ENCODE data around the gene EIF1.
A peak's percentile ranks its signal among the peaks of the same experiment; 100 is the strongest.

The EIF1 gene

DNA sequence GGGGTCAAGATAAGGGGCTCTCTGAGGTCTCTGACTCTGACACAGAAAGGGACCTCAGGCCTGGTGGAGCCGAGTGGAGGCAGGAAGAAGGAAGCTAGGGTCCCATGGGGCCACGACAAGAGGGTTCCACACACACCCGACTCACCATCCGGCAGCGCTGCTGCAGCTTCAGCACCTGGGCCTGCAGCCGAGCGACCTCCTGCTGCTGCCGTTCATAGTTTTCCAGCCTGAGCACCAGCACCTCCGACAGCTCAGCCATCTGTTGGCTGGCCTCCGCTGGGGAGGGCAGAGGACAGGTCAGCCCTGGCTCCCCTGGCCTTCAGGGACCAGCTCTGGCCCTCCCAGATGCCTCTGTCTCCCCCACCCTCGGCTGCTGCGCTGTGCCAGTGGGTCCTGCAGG, 39.4 kb downstream of the EIF1 start:
- Histone ChIP-seq H3F3A (ENCODE audit: control insufficient read depth, insufficient read depth) (no peaks in the 10 kb centered on the region), H3K4me2 (ENCODE audit: low read length) (peak overlapping the region; percentile 47), H3K36me3 (ENCODE audit: control insufficient read depth, low read length) (no peaks in the 10 kb centered on the region), H3K9me2 (replicated peaks; ENCODE audit: control insufficient read depth, low read length) (no peaks in the 10 kb centered on the region), H3K27ac (ENCODE audit: low read depth, low read length) (no peak overlapping the region), H3K4me3 (ENCODE audit: low read length) (peak overlapping the region; percentile 27), H3K9me3 (ENCODE audit: control insufficient read depth, insufficient read depth, low read length) (no peaks in the 10 kb centered on the region), H3K27me3 (ENCODE audit: control insufficient read depth, low read length) (peaks cover 9% of the 10 kb centered on the region; the same call in 1 of the 2 replicates), H3K4me1 (ENCODE audit: control insufficient read depth, low read length) (peaks cover 20% of the 10 kb centered on the region), H3K79me2 (ENCODE audit: control insufficient read depth, low read length) (no peaks in the 10 kb centered on the region), H4K20me1 (ENCODE audit: control insufficient read depth, insufficient read depth, low read depth, low read length) (no peaks in the 10 kb centered on the region)
- TF ChIP-seq, protein P1, sequence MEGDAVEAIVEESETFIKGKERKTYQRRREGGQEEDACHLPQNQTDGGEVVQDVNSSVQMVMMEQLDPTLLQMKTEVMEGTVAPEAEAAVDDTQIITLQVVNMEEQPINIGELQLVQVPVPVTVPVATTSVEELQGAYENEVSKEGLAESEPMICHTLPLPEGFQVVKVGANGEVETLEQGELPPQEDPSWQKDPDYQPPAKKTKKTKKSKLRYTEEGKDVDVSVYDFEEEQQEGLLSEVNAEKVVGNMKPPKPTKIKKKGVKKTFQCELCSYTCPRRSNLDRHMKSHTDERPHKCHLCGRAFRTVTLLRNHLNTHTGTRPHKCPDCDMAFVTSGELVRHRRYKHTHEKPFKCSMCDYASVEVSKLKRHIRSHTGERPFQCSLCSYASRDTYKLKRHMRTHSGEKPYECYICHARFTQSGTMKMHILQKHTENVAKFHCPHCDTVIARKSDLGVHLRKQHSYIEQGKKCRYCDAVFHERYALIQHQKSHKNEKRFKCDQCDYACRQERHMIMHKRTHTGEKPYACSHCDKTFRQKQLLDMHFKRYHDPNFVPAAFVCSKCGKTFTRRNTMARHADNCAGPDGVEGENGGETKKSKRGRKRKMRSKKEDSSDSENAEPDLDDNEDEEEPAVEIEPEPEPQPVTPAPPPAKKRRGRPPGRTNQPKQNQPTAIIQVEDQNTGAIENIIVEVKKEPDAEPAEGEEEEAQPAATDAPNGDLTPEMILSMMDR (IDR thresholded peaks at IDR 0.05; ENCODE audit: low read depth, low read length, poor library complexity, severe bottlenecking), result no peak
- TF ChIP-seq EZH2phosphoT487 (IDR thresholded peaks at IDR 0.05; ENCODE audit: borderline replicate concordance, low read length), result no peak

DNA sequence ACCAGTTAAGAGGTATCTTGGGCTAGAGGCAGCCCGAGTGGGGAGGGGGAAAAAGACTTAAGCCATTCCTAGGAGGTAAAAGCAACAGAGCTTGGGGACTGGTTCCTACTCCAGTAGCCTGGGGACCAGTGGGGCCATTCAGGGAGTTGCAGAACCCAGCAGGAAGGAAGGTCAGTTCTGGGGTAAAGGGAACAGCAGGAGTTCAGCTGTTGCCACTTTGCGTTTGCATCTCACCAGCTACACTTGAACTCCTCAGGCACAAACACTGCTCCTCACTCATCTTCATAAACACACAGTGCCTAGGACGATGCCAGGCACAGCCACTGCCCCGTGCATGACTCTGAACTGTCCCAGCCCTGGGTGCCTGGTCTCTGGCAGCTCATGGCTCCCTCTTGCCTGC, 41.8 kb downstream of the EIF1 start:
- Histone ChIP-seq H3K4me1 (ENCODE audit: control insufficient read depth, low read length) (peaks cover 20% of the 10 kb centered on the region), H3K4me3 (ENCODE audit: low read length) (no peak overlapping the region), H3K9me2 (replicated peaks; ENCODE audit: control insufficient read depth, low read length) (no peaks in the 10 kb centered on the region), H3K79me2 (ENCODE audit: control insufficient read depth, low read length) (no peaks in the 10 kb centered on the region), H3K36me3 (ENCODE audit: control insufficient read depth, low read length) (no peaks in the 10 kb centered on the region), H3K27ac (ENCODE audit: low read depth, low read length) (no peak overlapping the region), H4K20me1 (ENCODE audit: control insufficient read depth, insufficient read depth, low read depth, low read length) (no peaks in the 10 kb centered on the region), H3K4me2 (ENCODE audit: low read length) (no peak overlapping the region), H3K9me3 (ENCODE audit: control insufficient read depth, insufficient read depth, low read length) (no peaks in the 10 kb centered on the region), H3K27me3 (ENCODE audit: control insufficient read depth, low read length) (peaks cover 12% of the 10 kb centered on the region), H3F3A (ENCODE audit: control insufficient read depth, insufficient read depth) (no peaks in the 10 kb centered on the region)
- no peak for TF ChIP-seq EZH2phosphoT487 (IDR thresholded peaks at IDR 0.05; ENCODE audit: borderline replicate concordance, low read length)
- TF ChIP-seq, protein P1 (IDR thresholded peaks at IDR 0.05; ENCODE audit: low read depth, low read length, poor library complexity, severe bottlenecking), result no peak

DNA sequence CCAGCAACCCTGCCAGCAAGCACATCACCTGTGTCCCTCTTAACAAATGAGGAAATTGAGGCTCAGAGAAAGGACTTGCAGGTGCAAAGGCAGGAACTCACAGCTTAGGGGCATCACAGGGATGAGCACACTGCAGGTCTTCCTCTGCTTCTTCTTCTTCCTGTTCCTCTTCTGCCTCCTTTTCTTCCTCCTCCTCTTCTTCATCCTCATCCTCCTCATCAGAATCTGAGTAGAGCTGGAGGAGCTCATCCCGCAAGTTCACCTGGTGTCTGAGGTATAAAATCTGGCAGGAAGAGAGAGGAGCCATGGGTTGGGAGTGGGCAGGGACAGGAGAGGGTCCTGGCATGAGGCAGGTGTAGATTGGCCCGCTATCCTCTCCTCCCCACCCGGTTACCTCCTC, 43.2 kb downstream of the EIF1 start:
- Histone ChIP-seq H3K27ac (ENCODE audit: low read depth, low read length) (no peak overlapping the region), H3K79me2 (ENCODE audit: control insufficient read depth, low read length) (no peaks in the 10 kb centered on the region), H3K27me3 (ENCODE audit: control insufficient read depth, low read length) (peaks cover 16% of the 10 kb centered on the region), H3K4me2 (ENCODE audit: low read length) (no peak overlapping the region), H3K4me1 (ENCODE audit: control insufficient read depth, low read length) (peaks cover 20% of the 10 kb centered on the region), H3F3A (ENCODE audit: control insufficient read depth, insufficient read depth) (no peaks in the 10 kb centered on the region), H3K4me3 (ENCODE audit: low read length) (no peak overlapping the region), H4K20me1 (ENCODE audit: control insufficient read depth, insufficient read depth, low read depth, low read length) (no peaks in the 10 kb centered on the region), H3K9me3 (ENCODE audit: control insufficient read depth, insufficient read depth, low read length) (no peaks in the 10 kb centered on the region), H3K9me2 (replicated peaks; ENCODE audit: control insufficient read depth, low read length) (no peaks in the 10 kb centered on the region), H3K36me3 (ENCODE audit: control insufficient read depth, low read length) (no peaks in the 10 kb centered on the region)
- TF ChIP-seq, protein P1 (IDR thresholded peaks at IDR 0.05; ENCODE audit: low read depth, low read length, poor library complexity, severe bottlenecking), result no peak
- TF ChIP-seq EZH2phosphoT487 (IDR thresholded peaks at IDR 0.05; ENCODE audit: borderline replicate concordance, low read length), result no peak
